PC-3 (cell line): ENCODE measurements around the gene HPS6. TPM values are rescaled to one million over a fixed set of nuclear protein-coding genes. Genes with fewer than 3 reads are reported as not detected.

Experiments used
- ATAC-seq: fragments of 200-7000 bp; cut with Tn5 transposase; 2 replicates; pipeline ENCODE4 v1.9.1; 2020; ENCODE audit warnings: mild to moderate bottlenecking, moderate library complexity
- BruUV-seq: library from RNA; stranded (reverse); fragments of 400-500 nt; replicated peaks from 2 replicates; lab custom pipeline; 2021; lab: Mats Ljungman, UMichigan
- CTCF ChIA-PET: fragments of 300-600 bp; sonication (Branson Sonifier 250); formaldehyde crosslinking; loops from one replicate; lab custom pipeline; 2022; ENCODE audit warnings: antibody characterized with exemption; lab: Charles Lee
- POLR2A ChIA-PET: fragments of 300-600 bp; sonication (Branson Sonifier 250); formaldehyde crosslinking; loops from one replicate; lab custom pipeline; 2022; ENCODE audit warnings: antibody characterized with exemption; ENCODE audit not compliant: unreplicated experiment; lab: Charles Lee
- DNase-seq: peaks from one replicate; pipeline ENCODE4 v3.0.0-alpha.2; 2015
- H2AFZ ChIP-seq: fragments of 300-600 bp; sonication (generic); 2 replicates; pipeline ENCODE4 v1.6.0; 2016; ENCODE audit warnings: antibody characterized with exemption, low read length
- H3F3A ChIP-seq: fragments of 300-600 bp; sonication (generic); one replicate; pipeline ENCODE4 v1.6.0; 2017; ENCODE audit warnings: antibody characterized with exemption, low read length, control low read depth, mild to moderate bottlenecking; ENCODE audit not compliant: unreplicated experiment
- H3K27ac ChIP-seq: fragments of 300-600 bp; sonication (generic); 2 replicates; pipeline ENCODE4 v1.5.1; 2016; ENCODE audit warnings: mild to moderate bottlenecking, low read length
- H3K27me3 ChIP-seq: fragments of 300-600 bp; sonication (generic); 2 replicates; pipeline ENCODE4 v1.6.1; 2016; ENCODE audit warnings: low read length, mixed read lengths
- H3K36me3 ChIP-seq: fragments of 300-600 bp; sonication (generic); 2 replicates; pipeline ENCODE4 v1.6.1; 2016; ENCODE audit warnings: low read depth, mixed run types, low read length, mixed read lengths
- H3K4me1 ChIP-seq: fragments of 300-600 bp; sonication (generic); 2 replicates; pipeline ENCODE4 v1.5.1; 2016; ENCODE audit warnings: low read length; ENCODE audit not compliant: insufficient read depth
- H3K4me2 ChIP-seq: fragments of 300-600 bp; sonication (generic); 2 replicates; pipeline ENCODE4 v1.6.0; 2016; ENCODE audit warnings: low read length
- H3K4me3 ChIP-seq: fragments of 300-600 bp; sonication (generic); 2 replicates; pipeline ENCODE4 v1.5.1; 2016; ENCODE audit warnings: mild to moderate bottlenecking, low read length, mixed read lengths
- H3K79me2 ChIP-seq: fragments of 300-600 bp; sonication (generic); 2 replicates; pipeline ENCODE4 v1.6.1; 2017; ENCODE audit warnings: low read length, mixed read lengths
- H3K9ac ChIP-seq: fragments of 300-600 bp; sonication (generic); 2 replicates; pipeline ENCODE4 v1.6.0; 2016; ENCODE audit warnings: mild to moderate bottlenecking, low read length
- H3K9me2 ChIP-seq: fragments of 300-600 bp; sonication (generic); replicated peaks from 2 replicates; pipeline ENCODE4 v1.6.1; 2016; ENCODE audit warnings: mixed run types, low read length, mixed read lengths
- H3K9me3 ChIP-seq: fragments of 300-600 bp; sonication (generic); 2 replicates; pipeline ENCODE4 v1.6.1; 2016; ENCODE audit warnings: low read length, mixed read lengths
- H4K20me1 ChIP-seq: fragments of 300-600 bp; sonication (generic); 2 replicates; pipeline ENCODE4 v1.6.1; 2016; ENCODE audit warnings: low read length, mixed read lengths
- EZH2 ChIP-seq: fragments of 300-600 bp; sonication (generic); IDR thresholded peaks from one replicate; pipeline ENCODE4 v1.6.1; 2017; ENCODE audit warnings: antibody characterized with exemption, mild to moderate bottlenecking, low read length; ENCODE audit not compliant: unreplicated experiment
- EZH2phosphoT487 ChIP-seq: fragments of 300-600 bp; sonication (generic); IDR thresholded peaks from 2 replicates; pipeline ENCODE4 v1.6.1; 2018; ENCODE audit warnings: mild to moderate bottlenecking, antibody characterized with exemption, low read length, borderline replicate concordance
- intact Hi-C: fragments of 100-400 bp; cut with micrococcal nuclease; formaldehyde crosslinking; loops from 2 replicates; pipeline ENCODE4 v1.9.0; 2023
- total RNA-seq: library from RNA; depleted of rRNA; stranded (reverse); fragments of >200 nt; gene quantifications from 2 replicates; pipeline ENCODE4 v1.2.3, GENCODE V29; 2014
- TF ChIP-seq, protein P1 (sequence below): fragments of 300-600 bp; sonication (generic); conservative IDR thresholded peaks from 2 replicates; pipeline ENCODE4 v1.5.1; 2017; ENCODE audit warnings: antibody characterized with exemption, low read depth, mild to moderate bottlenecking, low read length

HPS6 gene
- total RNA-seq, 1 experiment from 2014 or later: 24.0 TPM

DNA sequence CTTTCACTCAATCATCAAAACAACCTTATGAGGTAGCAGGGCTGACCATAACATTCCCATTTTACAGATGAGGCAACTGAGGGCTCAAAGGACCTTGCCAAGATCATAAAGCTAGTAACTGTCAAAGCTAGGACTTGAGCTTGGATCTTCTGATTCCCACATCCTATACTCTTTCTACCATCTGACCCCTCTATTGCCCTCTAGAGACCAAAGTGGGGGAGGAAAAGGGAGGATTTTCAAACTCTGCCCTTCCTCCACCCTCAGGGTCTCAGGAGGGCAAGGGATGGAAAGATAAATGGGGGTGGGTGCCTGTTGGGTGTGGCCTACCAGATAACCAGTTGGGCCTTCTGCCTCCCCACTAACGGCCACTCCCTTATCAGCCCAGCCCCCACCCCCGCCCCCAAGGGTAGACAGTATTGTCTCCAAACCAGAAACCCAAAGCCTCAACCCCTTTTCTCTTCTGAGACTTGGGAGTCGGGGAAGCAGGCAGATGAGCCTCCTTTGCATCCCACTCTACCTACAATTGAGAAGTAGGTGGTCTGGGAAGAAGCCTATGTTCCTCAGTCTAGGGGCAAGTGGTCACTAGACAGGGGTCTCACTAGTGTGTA lies 47.2 kb downstream of the HPS6 start:
- Histone ChIP-seq H3K9me3 (no peaks in the 10 kb centered on the region), H3K4me1 (peaks cover 27% of the 10 kb centered on the region), H3K9ac (no peak overlapping the region), H3K9me2 (no peaks in the 10 kb centered on the region), H3K36me3 (peaks cover 6% of the 10 kb centered on the region; the same call in 1 of the 2 replicates), H3K4me3 (no peak overlapping the region), H3K27me3 (no peaks in the 10 kb centered on the region), H3K79me2 (peaks cover 51% of the 10 kb centered on the region), H4K20me1 (peaks cover 10% of the 10 kb centered on the region), H2AFZ (no peak overlapping the region), H3K4me2 (no peak overlapping the region), H3K27ac (no peak overlapping the region), H3F3A (no peaks in the 10 kb centered on the region)
- no peak for ATAC-seq
- intact Hi-C loops: loop anchor here (2.0 kb wide), 1 partner anchor 46 kb away; no protein-coding TSS in a partner anchor
- POLR2A ChIA-PET: no interaction called here
- TF ChIP-seq, protein P1, sequence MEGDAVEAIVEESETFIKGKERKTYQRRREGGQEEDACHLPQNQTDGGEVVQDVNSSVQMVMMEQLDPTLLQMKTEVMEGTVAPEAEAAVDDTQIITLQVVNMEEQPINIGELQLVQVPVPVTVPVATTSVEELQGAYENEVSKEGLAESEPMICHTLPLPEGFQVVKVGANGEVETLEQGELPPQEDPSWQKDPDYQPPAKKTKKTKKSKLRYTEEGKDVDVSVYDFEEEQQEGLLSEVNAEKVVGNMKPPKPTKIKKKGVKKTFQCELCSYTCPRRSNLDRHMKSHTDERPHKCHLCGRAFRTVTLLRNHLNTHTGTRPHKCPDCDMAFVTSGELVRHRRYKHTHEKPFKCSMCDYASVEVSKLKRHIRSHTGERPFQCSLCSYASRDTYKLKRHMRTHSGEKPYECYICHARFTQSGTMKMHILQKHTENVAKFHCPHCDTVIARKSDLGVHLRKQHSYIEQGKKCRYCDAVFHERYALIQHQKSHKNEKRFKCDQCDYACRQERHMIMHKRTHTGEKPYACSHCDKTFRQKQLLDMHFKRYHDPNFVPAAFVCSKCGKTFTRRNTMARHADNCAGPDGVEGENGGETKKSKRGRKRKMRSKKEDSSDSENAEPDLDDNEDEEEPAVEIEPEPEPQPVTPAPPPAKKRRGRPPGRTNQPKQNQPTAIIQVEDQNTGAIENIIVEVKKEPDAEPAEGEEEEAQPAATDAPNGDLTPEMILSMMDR: no peak
- TF ChIP-seq EZH2 (no peak), EZH2phosphoT487 (no peak)
- CTCF ChIA-PET: no interaction called here
- DNase-seq: no peak
- no TSS peak for BruUV-seq

DNA sequence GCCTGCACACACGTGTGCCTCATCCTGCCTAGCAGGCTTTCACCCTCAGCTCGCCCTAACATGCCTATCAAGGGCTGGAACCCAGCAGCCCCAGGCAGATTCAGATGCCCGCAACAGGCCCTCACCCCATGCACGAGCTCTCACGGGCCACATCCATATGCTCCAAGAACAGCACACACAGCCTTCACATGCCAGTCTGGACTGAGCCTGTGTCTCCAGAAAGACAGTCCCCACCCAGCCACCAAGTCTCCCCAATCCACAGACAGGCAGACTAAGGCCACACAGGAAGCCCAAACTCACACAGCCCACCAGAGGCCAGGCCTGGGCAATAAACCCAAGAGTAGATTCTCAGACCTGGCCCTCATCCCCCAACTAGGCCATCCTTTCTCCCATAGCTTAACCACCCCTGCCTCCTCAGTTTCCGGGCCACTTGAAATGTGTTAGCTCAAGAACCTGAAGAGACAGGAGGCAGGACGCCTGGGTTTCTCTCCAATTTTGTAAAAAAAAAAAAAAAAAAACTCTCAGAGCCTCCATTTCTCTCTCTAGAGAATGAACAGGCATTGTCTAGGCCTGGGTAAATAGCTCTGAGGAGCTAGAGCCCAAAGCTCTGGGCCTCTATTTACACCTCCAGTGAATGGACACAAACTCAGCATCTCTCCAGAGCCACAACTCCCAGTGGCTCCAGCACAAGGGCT lies 48.3 kb downstream of the HPS6 start:
- Histone ChIP-seq H3K4me2 (peak overlapping the region; percentile 93), H3K9me2 (no peaks in the 10 kb centered on the region), H3K4me1 (peaks cover 37% of the 10 kb centered on the region), H3K27me3 (no peaks in the 10 kb centered on the region), H3K36me3 (peaks cover 5% of the 10 kb centered on the region; the same call in 1 of the 2 replicates), H3K79me2 (peaks cover 61% of the 10 kb centered on the region), H3K4me3 (peak overlapping the region; percentile 79), H3F3A (no peaks in the 10 kb centered on the region), H3K27ac (no peak overlapping the region), H3K9ac (peak overlapping the region; percentile 76), H3K9me3 (no peaks in the 10 kb centered on the region), H2AFZ (no peak overlapping the region), H4K20me1 (peaks cover 10% of the 10 kb centered on the region)
- POLR2A ChIA-PET: interaction anchor here (0.6 kb wide), 2 partner anchors 12 to 900 kb away, joined by 14 to 34 read pairs; no protein-coding TSS in a partner anchor
- TSS peak; percentile 34 for BruUV-seq
- DNase-seq (no peak), ATAC-seq (no peak)
- CTCF ChIA-PET: no interaction called here
- TF ChIP-seq, protein P1: no peak
- TF ChIP-seq EZH2 (no peak), EZH2phosphoT487 (no peak)
- intact Hi-C loops: loop anchor here (2.0 kb wide), 1 partner anchor 47 kb away; no protein-coding TSS in a partner anchor
